SK-N-SH treated with all-trans-retinoic acid at 6 μM for 48 hours (cell line): Measurements from ENCODE around the gene ADIRF.
"Not testable (repeated sequence)": the region's sequence is repeated elsewhere in the genome, so short reads cannot be mapped to it uniquely, and the experiment has no call there.

Experiments used
- ATAC-seq: fragments of 200-7000 bp; cut with Tn5 transposase; 3 replicates; pipeline ENCODE4 v1.9.1; 2020; ENCODE audit warnings: mild to moderate bottlenecking, moderate library complexity
- ARNTL ChIP-seq: fragments of 450-650 bp; formaldehyde crosslinking; IDR thresholded peaks from 2 replicates; pipeline ENCODE4 v1.5.0; 2020; ENCODE audit warnings: low read depth, mild to moderate bottlenecking, moderate library complexity, borderline replicate concordance
- BACH2 ChIP-seq: fragments of 250-450 bp; sonication (Bioruptor Pico); IDR thresholded peaks from 2 replicates; pipeline ENCODE4 v1.9.0; 2021; ENCODE audit warnings: mild to moderate bottlenecking, borderline replicate concordance
- CSDC2 ChIP-seq: fragments of 250-450 bp; sonication (Bioruptor Pico); IDR thresholded peaks from 2 replicates; pipeline ENCODE4 v1.5.0; 2020; ENCODE audit warnings: mild to moderate bottlenecking, moderate library complexity
- CSRNP3 ChIP-seq: fragments of 250-450 bp; sonication (Bioruptor Pico); IDR thresholded peaks from 2 replicates; pipeline ENCODE4 v1.5.1; 2021; ENCODE audit warnings: mild to moderate bottlenecking, moderate library complexity
- ESRRG ChIP-seq: fragments of 250-450 bp; sonication (Bioruptor Pico); IDR thresholded peaks from 2 replicates; pipeline ENCODE4 v1.6.1; 2021; ENCODE audit warnings: mild to moderate bottlenecking
- GLIS3 ChIP-seq: fragments of 250-450 bp; sonication (Bioruptor Pico); IDR thresholded peaks from 2 replicates; pipeline ENCODE4 v1.5.0; 2020; ENCODE audit warnings: mild to moderate bottlenecking, moderate library complexity
- ISL1 ChIP-seq: fragments of 250-450 bp; sonication (Bioruptor Pico); IDR thresholded peaks from 2 replicates; pipeline ENCODE4 v2.1.2; 2022; ENCODE audit warnings: mild to moderate bottlenecking, moderate library complexity
- OSR1 ChIP-seq: fragments of 250-450 bp; sonication (Bioruptor Pico); IDR thresholded peaks from 2 replicates; pipeline ENCODE4 v1.8.0; 2022; ENCODE audit warnings: moderate library complexity, mild to moderate bottlenecking, inconsistent platforms
- PATZ1 ChIP-seq: fragments of 250-450 bp; sonication (Bioruptor Pico); IDR thresholded peaks from 2 replicates; pipeline ENCODE4 v1.8.0; 2020; ENCODE audit warnings: mild to moderate bottlenecking, moderate library complexity, borderline replicate concordance
- POU6F1 ChIP-seq: fragments of 250-450 bp; sonication (Bioruptor Pico); IDR thresholded peaks from 2 replicates; pipeline ENCODE4 v1.8.0; 2021; ENCODE audit warnings: low read depth, mild to moderate bottlenecking, moderate library complexity, borderline replicate concordance
- PPARA ChIP-seq: fragments of 250-450 bp; sonication (Bioruptor Pico); IDR thresholded peaks from 2 replicates; pipeline ENCODE4 v1.5.0; 2020; ENCODE audit warnings: mild to moderate bottlenecking, borderline replicate concordance
- RARB ChIP-seq: fragments of 250-450 bp; sonication (Bioruptor Pico); IDR thresholded peaks from 2 replicates; pipeline ENCODE4 v1.8.0; 2021; ENCODE audit warnings: mild to moderate bottlenecking, moderate library complexity
- SNAI2 ChIP-seq: fragments of 250-450 bp; sonication (Bioruptor Pico); IDR thresholded peaks from 2 replicates; pipeline ENCODE4 v1.5.0; 2020; ENCODE audit warnings: mild to moderate bottlenecking, moderate library complexity
- TCF4 ChIP-seq: fragments of 250-450 bp; sonication (Bioruptor Pico); IDR thresholded peaks from 2 replicates; pipeline ENCODE4 v1.8.0; 2021; ENCODE audit warnings: mild to moderate bottlenecking, moderate library complexity, borderline replicate concordance
- TOX ChIP-seq: fragments of 250-450 bp; sonication (Bioruptor Pico); IDR thresholded peaks from 2 replicates; pipeline ENCODE4 v1.8.0; 2021; ENCODE audit warnings: mild to moderate bottlenecking, moderate library complexity, borderline replicate concordance
- TSHZ2 ChIP-seq: fragments of 250-450 bp; sonication (Bioruptor Pico); IDR thresholded peaks from 2 replicates; pipeline ENCODE4 v1.5.0; 2020; ENCODE audit warnings: mild to moderate bottlenecking, moderate library complexity
- ZFP3 ChIP-seq: fragments of 250-450 bp; sonication (Bioruptor Pico); IDR thresholded peaks from 2 replicates; pipeline ENCODE4 v1.5.0; 2020; ENCODE audit warnings: mild to moderate bottlenecking, moderate library complexity
- ZFP30 ChIP-seq: fragments of 450-650 bp; formaldehyde crosslinking; IDR thresholded peaks from 2 replicates; pipeline ENCODE4 v1.5.0; 2022; ENCODE audit warnings: mild to moderate bottlenecking, moderate library complexity
- ZNF565 ChIP-seq: fragments of 450-650 bp; formaldehyde crosslinking; conservative IDR thresholded peaks from 2 replicates; pipeline ENCODE4 v1.5.0; 2020; ENCODE audit warnings: low read depth, mild to moderate bottlenecking, moderate library complexity
- ZNF70 ChIP-seq: fragments of 450-650 bp; formaldehyde crosslinking; IDR thresholded peaks from 2 replicates; pipeline ENCODE4 v1.5.0; 2020; ENCODE audit warnings: mild to moderate bottlenecking, moderate library complexity
- ZNF8 ChIP-seq: fragments of 450-650 bp; formaldehyde crosslinking; IDR thresholded peaks from 2 replicates; pipeline ENCODE4 v1.5.0; 2020; ENCODE audit warnings: mild to moderate bottlenecking, moderate library complexity

Gene ADIRF

GRCh38 chr10:86981716-86982115 is 13.4 kb downstream of the ADIRF start:
- TF ChIP-seq ZNF70 (no peak), CSRNP3 (CRISPR knock-in tag) (no peak), RARB (no peak), BACH2 (CRISPR knock-in tag) (no peak)
- no peak for ATAC-seq

- ATAC-seq = not testable (repeated sequence)
These were observed 16.2 kb downstream of the ADIRF start for GRCh38 chr10:86984498-86984897.

- TF ChIP-seq RARB (no peak), ZNF8 (CRISPR knock-in tag) (no peak), TOX (CRISPR knock-in tag) (no peak), CSRNP3 (CRISPR knock-in tag) (no peak), ESRRG (CRISPR knock-in tag) (no peak), ZFP3 (CRISPR knock-in tag) (no peak), PATZ1 (CRISPR knock-in tag) (no peak), OSR1 (no peak), TCF4 (no peak), ARNTL (no peak), CSDC2 (CRISPR knock-in tag) (no peak), POU6F1 (no peak), ISL1 (CRISPR knock-in tag) (no peak), TSHZ2 (no peak), ZFP30 (CRISPR knock-in tag) (no peak), ZNF70 (no peak), SNAI2 (CRISPR knock-in tag) (no peak), GLIS3 (no peak), ZNF565 (CRISPR knock-in tag) (no peak)
- no peak for ATAC-seq
These were observed 20.2 kb downstream of the ADIRF start for GRCh38 chr10:86988520-86988919.

- not testable (repeated sequence) for ATAC-seq
These were observed 23.1 kb downstream of the ADIRF start for GRCh38 chr10:86991362-86991761.

GRCh38 chr10:86992456-86992855 is 24.2 kb downstream of the ADIRF start:
- TF ChIP-seq ZFP30 (CRISPR knock-in tag) (no peak), BACH2 (CRISPR knock-in tag) (no peak), RARB (no peak), PPARA (CRISPR knock-in tag) (no peak), TOX (CRISPR knock-in tag) (no peak), ZNF70 (no peak), GLIS3 (no peak), CSRNP3 (CRISPR knock-in tag) (no peak), TSHZ2 (no peak), SNAI2 (CRISPR knock-in tag) (no peak), ESRRG (CRISPR knock-in tag) (no peak), OSR1 (no peak)
- no peak for ATAC-seq
